Rectal smooth muscle tissue (tissue), 1 donor: ENCODE measurements around the gene RNF169.
A peak's percentile ranks its signal among the peaks of the same experiment; 100 is the strongest.
"Not testable (repeated sequence)": the region's sequence is repeated elsewhere in the genome, so short reads cannot be mapped to it uniquely, and the experiment has no call there.

Experiments
- H3K27ac ChIP-seq: one replicate; pipeline ENCODE4 v1.7.0; 2013; ENCODE audit warnings: low read depth, low read length, inconsistent platforms
- H3K27me3 ChIP-seq: one replicate; pipeline ENCODE4 v1.7.0; 2013; ENCODE audit warnings: low read length; ENCODE audit not compliant: control insufficient read depth, insufficient read depth
- H3K36me3 ChIP-seq: one replicate; pipeline ENCODE4 v1.7.0; 2013; ENCODE audit warnings: low read length; ENCODE audit not compliant: control insufficient read depth, insufficient read depth
- H3K4me1 ChIP-seq: one replicate; pipeline ENCODE4 v1.7.0; 2013; ENCODE audit warnings: low read length; ENCODE audit not compliant: control insufficient read depth, insufficient read depth
- H3K4me3 ChIP-seq: one replicate; pipeline ENCODE4 v1.7.0; 2013; ENCODE audit warnings: low read length
- H3K9ac ChIP-seq: one replicate; pipeline ENCODE4 v1.7.0; 2013; ENCODE audit warnings: low read length

The RNF169 gene

GRCh38 chr11:74820763-74821162, 72.1 kb downstream of the RNF169 start:
- Histone ChIP-seq H3K27me3 (no peaks in the 10 kb centered on the region), H3K9ac (no peak overlapping the region), H3K36me3 (peaks cover 8% of the 10 kb centered on the region), H3K27ac (no peak overlapping the region), H3K4me3 (no peak overlapping the region), H3K4me1 (peaks cover 21% of the 10 kb centered on the region)

DNA sequence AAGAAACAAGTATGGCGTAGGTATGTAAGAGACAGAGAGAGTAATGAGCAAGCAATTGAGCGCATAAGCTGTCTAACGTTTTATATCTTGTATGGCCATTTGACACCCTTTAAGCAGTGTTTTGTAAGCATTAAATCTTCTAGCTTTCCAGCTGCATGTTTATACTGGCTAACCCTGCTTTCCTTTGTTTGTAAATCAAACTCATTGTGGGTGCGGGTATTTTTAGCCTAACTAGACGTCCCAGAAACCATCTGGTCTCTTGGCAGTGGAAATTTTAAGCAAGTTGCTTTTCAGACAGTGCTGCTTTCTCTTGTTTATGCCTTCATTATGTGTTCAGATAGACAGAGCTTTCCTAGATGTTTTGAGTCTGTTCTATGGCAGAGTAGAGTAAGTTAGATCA, 73.5 kb downstream of the RNF169 start:
- peak overlapping the region; percentile 64 for H3K27ac ChIP-seq
- H3K36me3 ChIP-seq = peaks cover 15% of the 10 kb centered on the region
- no peak overlapping the region for H3K4me3 ChIP-seq
- H3K4me1 ChIP-seq = peaks cover 21% of the 10 kb centered on the region
- no peaks in the 10 kb centered on the region for H3K27me3 ChIP-seq
- H3K9ac ChIP-seq = no peak overlapping the region

DNA sequence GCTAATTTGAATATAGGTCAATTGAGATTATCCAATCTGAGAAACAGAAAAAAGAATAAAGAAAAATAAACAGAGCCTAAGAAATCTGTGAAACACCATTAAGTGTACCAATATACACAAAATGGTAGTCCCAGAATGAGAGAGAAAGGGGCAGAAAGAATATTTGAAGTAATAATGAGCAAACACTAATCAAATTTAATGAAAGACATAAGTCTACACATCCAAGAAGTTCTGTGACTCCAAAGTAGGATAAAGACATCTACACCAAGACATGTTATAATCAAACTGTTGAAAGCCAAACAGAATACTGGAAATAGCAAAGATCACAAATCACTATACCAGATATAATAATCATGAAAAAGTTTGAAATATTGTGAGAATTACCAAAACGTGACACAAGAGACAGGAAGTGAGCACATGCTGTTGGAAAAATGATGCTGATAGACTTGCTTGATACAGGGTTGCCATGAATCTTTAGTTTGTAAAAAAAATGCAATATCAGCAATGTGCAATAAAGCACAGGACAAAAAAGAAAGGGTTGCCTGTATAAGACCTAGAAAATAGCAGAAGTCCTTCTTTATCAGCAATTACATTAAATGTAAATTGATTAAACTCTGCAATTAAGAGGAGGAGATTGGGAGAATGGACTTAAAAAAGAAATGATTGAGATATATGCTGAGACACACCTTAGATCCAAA, 75.8 kb downstream of the RNF169 start:
- Histone ChIP-seq H3K27ac (no peak overlapping the region), H3K9ac (no peak overlapping the region), H3K27me3 (no peaks in the 10 kb centered on the region), H3K36me3 (peaks cover 13% of the 10 kb centered on the region), H3K4me1 (peaks cover 19% of the 10 kb centered on the region), H3K4me3 (no peak overlapping the region)

DNA sequence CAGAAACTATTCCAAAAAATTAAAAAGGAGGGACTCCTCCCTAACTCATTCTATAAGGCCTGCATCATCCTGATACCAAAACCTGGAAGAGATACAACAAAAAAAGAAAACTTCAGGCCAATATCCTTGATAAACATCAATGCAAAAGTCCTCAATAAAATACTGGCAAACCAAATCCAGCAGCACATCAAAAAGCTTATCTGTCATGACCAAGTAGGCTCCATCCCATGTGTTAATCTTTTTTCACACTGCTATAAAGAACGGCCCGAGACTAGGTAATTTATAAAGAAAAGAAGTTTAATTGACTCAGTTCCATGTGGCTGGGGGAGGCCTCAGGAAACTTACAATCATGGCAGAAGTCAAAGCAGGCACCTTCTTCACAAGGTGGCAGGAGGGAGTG, 76.9 kb downstream of the RNF169 start:
- Histone ChIP-seq H3K4me1 (peaks cover 16% of the 10 kb centered on the region), H3K36me3 (peaks cover 10% of the 10 kb centered on the region)
- H3K27me3 ChIP-seq, H3K9ac ChIP-seq, H3K4me3 ChIP-seq, H3K27ac ChIP-seq: not testable (repeated sequence)

DNA sequence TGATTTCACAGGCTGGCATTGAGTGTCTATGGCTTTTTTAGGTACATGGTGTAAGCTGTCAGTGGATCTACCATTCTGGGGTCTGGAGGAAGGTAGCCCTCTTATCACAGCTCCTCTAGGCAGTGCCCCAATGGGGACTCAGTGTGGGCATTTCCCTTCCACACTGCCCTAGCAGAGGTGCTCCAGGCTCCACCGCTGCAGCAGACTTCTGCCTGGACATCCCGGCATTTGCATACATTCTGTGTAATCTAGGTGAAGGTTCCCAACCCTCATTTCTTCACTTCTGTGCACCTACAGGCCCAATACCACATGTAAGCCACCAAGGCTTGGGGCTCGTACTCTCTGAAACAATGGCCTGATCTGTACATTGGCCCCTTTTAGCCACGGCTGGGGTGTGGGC, 78.3 kb downstream of the RNF169 start:
- H3K36me3 ChIP-seq = peaks cover 10% of the 10 kb centered on the region
- H3K27me3 ChIP-seq = no peaks in the 10 kb centered on the region
- peaks cover 11% of the 10 kb centered on the region for H3K4me1 ChIP-seq
- no peak overlapping the region for H3K27ac ChIP-seq
- H3K9ac ChIP-seq = no peak overlapping the region
- H3K4me3 ChIP-seq = no peak overlapping the region

- peaks cover 20% of the 10 kb centered on the region for H3K36me3 ChIP-seq
These were observed 88.5 kb downstream of the RNF169 start for GRCh38 chr11:74837191-74837590.

DNA sequence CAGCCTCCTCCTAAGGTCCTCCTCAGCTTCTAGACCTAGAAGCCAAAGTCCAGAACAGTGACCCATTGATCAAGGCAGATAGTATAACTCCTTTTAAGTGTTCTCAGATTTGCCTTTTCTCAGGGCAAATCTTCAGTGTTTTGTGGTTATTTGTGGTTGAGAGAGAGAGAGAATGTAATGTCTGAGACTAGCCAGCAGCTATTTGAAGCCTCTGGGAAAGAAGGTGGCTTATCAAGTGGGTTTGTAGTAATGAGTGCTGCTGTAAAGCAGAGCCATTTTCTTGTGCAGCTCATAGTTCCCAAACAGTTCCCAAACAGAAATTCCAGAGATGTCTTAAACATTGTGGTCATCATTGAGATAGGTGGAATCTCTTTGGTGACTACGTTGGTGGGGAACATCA, 89.5 kb downstream of the RNF169 start:
- peaks cover 20% of the 10 kb centered on the region for H3K36me3 ChIP-seq
- H3K9ac ChIP-seq = no peak overlapping the region
- no peaks in the 10 kb centered on the region for H3K27me3 ChIP-seq
- peaks cover 4% of the 10 kb centered on the region for H3K4me1 ChIP-seq
- H3K4me3 ChIP-seq = no peak overlapping the region
- no peak overlapping the region for H3K27ac ChIP-seq

More at GRCh38 chr11:74837191-74837590, 88.5 kb downstream of the RNF169 start:
- no peak overlapping the region for H3K9ac ChIP-seq
- H3K4me3 ChIP-seq = no peak overlapping the region
- peaks cover 4% of the 10 kb centered on the region for H3K4me1 ChIP-seq
- no peak overlapping the region for H3K27ac ChIP-seq
- no peaks in the 10 kb centered on the region for H3K27me3 ChIP-seq

GRCh38 chr11:74839446-74839845, 90.8 kb downstream of the RNF169 start:
- no peak overlapping the region for H3K9ac ChIP-seq
- no peaks in the 10 kb centered on the region for H3K27me3 ChIP-seq
- no peak overlapping the region for H3K27ac ChIP-seq
- H3K4me1 ChIP-seq = peaks cover 4% of the 10 kb centered on the region
- peaks cover 20% of the 10 kb centered on the region for H3K36me3 ChIP-seq
- no peak overlapping the region for H3K4me3 ChIP-seq

- Histone ChIP-seq H3K27ac (no peak overlapping the region), H3K36me3 (peaks cover 23% of the 10 kb centered on the region), H3K4me1 (peaks cover 4% of the 10 kb centered on the region), H3K9ac (no peak overlapping the region), H3K27me3 (no peaks in the 10 kb centered on the region), H3K4me3 (no peak overlapping the region)
These were observed 91.3 kb downstream of the RNF169 start for GRCh38 chr11:74839971-74840370.

GRCh38 chr11:74840486-74840885, 91.8 kb downstream of the RNF169 start:
- Histone ChIP-seq H3K27me3 (no peaks in the 10 kb centered on the region), H3K27ac (no peak overlapping the region), H3K4me3 (no peak overlapping the region), H3K4me1 (peaks cover 4% of the 10 kb centered on the region), H3K9ac (no peak overlapping the region), H3K36me3 (peaks cover 21% of the 10 kb centered on the region)

- Histone ChIP-seq H3K4me3 (no peak overlapping the region), H3K36me3 (peaks cover 8% of the 10 kb centered on the region), H3K27ac (no peak overlapping the region), H3K9ac (no peak overlapping the region), H3K4me1 (no peaks in the 10 kb centered on the region), H3K27me3 (no peaks in the 10 kb centered on the region)
These were observed 94.3 kb downstream of the RNF169 start for GRCh38 chr11:74842967-74843366.

DNA sequence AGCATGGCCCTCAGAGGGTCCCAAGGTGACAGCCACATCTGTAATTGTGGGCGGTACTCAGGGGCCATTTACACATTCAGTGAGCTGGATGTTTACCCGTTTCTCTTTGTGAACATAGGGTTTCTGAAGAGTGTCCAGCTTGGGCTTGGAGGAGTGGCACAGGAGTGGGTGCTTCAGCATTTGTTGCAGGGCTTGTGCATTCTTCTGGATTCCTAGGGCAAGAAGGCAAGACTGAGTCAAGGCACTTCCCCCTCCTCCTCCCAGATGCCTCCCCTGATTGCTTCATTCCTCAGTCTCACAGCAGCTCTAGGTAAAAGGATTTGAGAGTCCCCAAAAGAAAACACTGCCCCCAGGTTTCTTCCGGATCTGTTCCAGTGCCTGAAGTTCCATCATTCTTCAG, 95.4 kb downstream of the RNF169 start:
- Histone ChIP-seq H3K27ac (no peak overlapping the region), H3K36me3 (peaks cover 13% of the 10 kb centered on the region), H3K4me3 (no peak overlapping the region), H3K4me1 (no peaks in the 10 kb centered on the region), H3K27me3 (no peaks in the 10 kb centered on the region), H3K9ac (no peak overlapping the region)

GRCh38 chr11:74844865-74845264, 96.2 kb downstream of the RNF169 start:
- no peak overlapping the region for H3K9ac ChIP-seq
- no peak overlapping the region for H3K27ac ChIP-seq
- no peaks in the 10 kb centered on the region for H3K4me1 ChIP-seq
- H3K4me3 ChIP-seq = no peak overlapping the region
- H3K27me3 ChIP-seq = no peaks in the 10 kb centered on the region
- peaks cover 13% of the 10 kb centered on the region for H3K36me3 ChIP-seq
